ENCODE results near the gene MATN1. TPM values are rescaled to one million over a fixed set of nuclear protein-coding genes. Genes with fewer than 3 reads are reported as not detected.

Gene MATN1
- total RNA-seq, 1 experiment from 2014 or later = 0.24 TPM

GRCh38 chr1:30680879-30681278 is 42.5 kb downstream of the MATN1 start (continued):
- TF ChIP-seq, protein P1, sequence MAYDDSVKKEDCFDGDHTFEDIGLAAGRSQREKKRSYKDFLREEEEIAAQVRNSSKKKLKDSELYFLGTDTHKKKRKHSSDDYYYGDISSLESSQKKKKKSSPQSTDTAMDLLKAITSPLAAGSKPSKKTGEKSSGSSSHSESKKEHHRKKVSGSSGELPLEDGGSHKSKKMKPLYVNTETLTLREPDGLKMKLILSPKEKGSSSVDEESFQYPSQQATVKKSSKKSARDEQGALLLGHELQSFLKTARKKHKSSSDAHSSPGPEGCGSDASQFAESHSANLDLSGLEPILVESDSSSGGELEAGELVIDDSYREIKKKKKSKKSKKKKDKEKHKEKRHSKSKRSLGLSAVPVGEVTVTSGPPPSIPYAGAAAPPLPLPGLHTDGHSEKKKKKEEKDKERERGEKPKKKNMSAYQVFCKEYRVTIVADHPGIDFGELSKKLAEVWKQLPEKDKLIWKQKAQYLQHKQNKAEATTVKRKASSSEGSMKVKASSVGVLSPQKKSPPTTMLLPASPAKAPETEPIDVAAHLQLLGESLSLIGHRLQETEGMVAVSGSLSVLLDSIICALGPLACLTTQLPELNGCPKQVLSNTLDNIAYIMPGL (CRISPR knock-in tag; IDR thresholded peaks at IDR 0.05) = no peak
- TF ChIP-seq ESRRA (CRISPR knock-in tag; IDR thresholded peaks at IDR 0.05; ENCODE audit: borderline replicate concordance) (no peak), CBFB (CRISPR knock-in tag; IDR thresholded peaks at IDR 0.05; ENCODE audit: low read depth) (no peak), ZNF396 (CRISPR knock-in tag; IDR thresholded peaks at IDR 0.05; ENCODE audit: borderline replicate concordance) (no peak), IRF2 (CRISPR knock-in tag; IDR thresholded peaks at IDR 0.05; ENCODE audit: borderline replicate concordance, low read depth) (no peak), TEAD1 (CRISPR knock-in tag; IDR thresholded peaks at IDR 0.05) (no peak)

DNA sequence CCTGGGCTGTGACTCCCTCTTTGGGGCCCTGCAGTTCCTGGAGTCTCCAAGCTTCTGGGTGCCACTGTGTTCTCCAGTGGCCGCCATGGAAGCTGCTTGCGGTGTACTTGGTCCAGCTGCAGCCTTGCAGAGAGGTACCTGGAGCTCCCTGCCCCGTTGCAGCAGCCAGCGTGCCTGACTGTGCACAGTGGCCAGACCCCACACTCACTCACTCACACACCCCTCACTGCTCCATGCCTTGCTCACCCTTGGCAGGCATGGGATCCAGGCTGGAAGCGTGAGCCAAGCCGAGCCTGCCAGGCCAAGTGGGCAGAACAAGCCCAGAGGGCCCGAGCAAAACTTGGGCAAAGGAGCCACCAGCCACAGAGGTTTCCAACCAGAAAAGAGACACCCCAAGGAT is 43.0 kb downstream of the MATN1 start:
- Mint-ChIP-seq H3K9me3 (peaks cover 12% of the 10 kb centered on the region), H3K27me3 (ENCODE audit: low read depth) (peaks cover 17% of the 10 kb centered on the region), H3K4me3 (no peak overlapping the region), H3K27ac (no peak overlapping the region), H3K4me1 (no peaks in the 10 kb centered on the region), H3K36me3 (no peaks in the 10 kb centered on the region)
- ChIA-PET CTCF (no interaction called here), POLR2A (no interaction called here)
- ATAC-seq (no peak), DNase-seq (ENCODE audit: low spot score) (no peak)
- TF ChIP-seq NFE2L1 (CRISPR knock-in tag; IDR thresholded peaks at IDR 0.05) (no peak), FOXP1 (CRISPR knock-in tag; IDR thresholded peaks at IDR 0.05; ENCODE audit: borderline replicate concordance) (no peak), JUN (CRISPR knock-in tag; IDR thresholded peaks at IDR 0.05) (no peak), RORB (CRISPR knock-in tag; IDR thresholded peaks at IDR 0.05) (no peak), ZNF512 (CRISPR knock-in tag; IDR thresholded peaks at IDR 0.05; ENCODE audit: borderline replicate concordance) (no peak), KAT7 (CRISPR knock-in tag; IDR thresholded peaks at IDR 0.05; ENCODE audit: borderline replicate concordance) (no peak)

- CTCF ChIA-PET = no interaction called here
- TF ChIP-seq NFATC4 (CRISPR knock-in tag; IDR thresholded peaks at IDR 0.05) = no peak
- TF ChIP-seq CREB1 (CRISPR knock-in tag; IDR thresholded peaks at IDR 0.05) = no peak
- TF ChIP-seq ESRRA (CRISPR knock-in tag; IDR thresholded peaks at IDR 0.05; ENCODE audit: borderline replicate concordance) = no peak
- TF ChIP-seq MXD4 (CRISPR knock-in tag; IDR thresholded peaks at IDR 0.05; ENCODE audit: borderline replicate concordance) = no peak
- no peak for TF ChIP-seq GTF2I (CRISPR knock-in tag; conservative IDR thresholded peaks at IDR 0.05)
- no peak for TF ChIP-seq TP53 (CRISPR knock-in tag; IDR thresholded peaks at IDR 0.05)
- no peak for TF ChIP-seq SMAD3 (CRISPR knock-in tag; IDR thresholded peaks at IDR 0.05; ENCODE audit: borderline replicate concordance)
- TF ChIP-seq NR1H2 (CRISPR knock-in tag; IDR thresholded peaks at IDR 0.05) = no peak
- TF ChIP-seq, protein P2, sequence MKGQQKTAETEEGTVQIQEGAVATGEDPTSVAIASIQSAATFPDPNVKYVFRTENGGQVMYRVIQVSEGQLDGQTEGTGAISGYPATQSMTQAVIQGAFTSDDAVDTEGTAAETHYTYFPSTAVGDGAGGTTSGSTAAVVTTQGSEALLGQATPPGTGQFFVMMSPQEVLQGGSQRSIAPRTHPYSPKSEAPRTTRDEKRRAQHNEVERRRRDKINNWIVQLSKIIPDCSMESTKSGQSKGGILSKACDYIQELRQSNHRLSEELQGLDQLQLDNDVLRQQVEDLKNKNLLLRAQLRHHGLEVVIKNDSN (CRISPR knock-in tag; IDR thresholded peaks at IDR 0.05) = no peak
- no peak for TF ChIP-seq OVOL2 (CRISPR knock-in tag; IDR thresholded peaks at IDR 0.05; ENCODE audit: borderline replicate concordance)
These were observed 43.4 kb downstream of the MATN1 start for GRCh38 chr1:30679976-30680305.

More at GRCh38 chr1:30679976-30680305, 43.4 kb downstream of the MATN1 start:
- no peak overlapping the region for H3K27ac Mint-ChIP-seq
- DNase-seq (ENCODE audit: low spot score) (no peak), ATAC-seq (no peak)
- H3K27me3 Mint-ChIP-seq (ENCODE audit: low read depth) = peaks cover 15% of the 10 kb centered on the region
- POLR2A ChIA-PET = no interaction called here
- no peaks in the 10 kb centered on the region for H3K36me3 Mint-ChIP-seq
- no peaks in the 10 kb centered on the region for H3K4me1 Mint-ChIP-seq
- H3K9me3 Mint-ChIP-seq = peaks cover 16% of the 10 kb centered on the region
- H3K4me3 Mint-ChIP-seq = no peak overlapping the region

All from WTC11 (cell line).